A673 (cell line): Measurements from ENCODE around the gene ADRA2A. TPM values are rescaled to one million over a fixed set of nuclear protein-coding genes. Genes with fewer than 3 reads are reported as not detected.

Source experiments
- BruUV-seq: library from RNA; stranded (reverse); fragments of 400-500 nt; replicated peaks from 2 replicates; lab custom pipeline; 2021; lab: Mats Ljungman, UMichigan
- CTCF ChIA-PET: fragments of 300-600 bp; sonication (Branson Sonifier 250); formaldehyde crosslinking; loops from one replicate; lab custom pipeline; 2022; ENCODE audit warnings: antibody characterized with exemption; lab: Charles Lee
- POLR2A ChIA-PET: fragments of 300-600 bp; sonication (Branson Sonifier 250); formaldehyde crosslinking; loops from one replicate; lab custom pipeline; 2022; ENCODE audit warnings: antibody characterized with exemption; ENCODE audit not compliant: low non-redundant PET; lab: Charles Lee
- DNase-seq: peaks from one replicate; pipeline ENCODE4 v3.0.0-alpha.2; 2015; ENCODE audit warnings: low spot score
- H3K27ac ChIP-seq: fragments of 200-600 bp; sonication (generic); 2 replicates; pipeline ENCODE4 v1.5.1; 2016; ENCODE audit warnings: mixed run types, low read depth, mild to moderate bottlenecking, mixed read lengths, antibody characterized with exemption, low read length; ENCODE audit not compliant: poor library complexity, severe bottlenecking
- H3K27me3 ChIP-seq: fragments of 200-600 bp; sonication (generic); replicated peaks from 2 replicates; pipeline ENCODE4 v1.6.1; 2017; ENCODE audit warnings: mixed run types, low read depth, mild to moderate bottlenecking, mixed read lengths, antibody characterized with exemption, low read length; ENCODE audit not compliant: insufficient read depth, poor library complexity
- H3K36me3 ChIP-seq: fragments of 200-600 bp; sonication (generic); 2 replicates; pipeline ENCODE4 v1.6.1; 2016; ENCODE audit warnings: mixed run types, mild to moderate bottlenecking, mixed read lengths, antibody characterized with exemption, low read length; ENCODE audit not compliant: insufficient read depth, poor library complexity, severe bottlenecking
- H3K4me1 ChIP-seq: fragments of 200-600 bp; sonication (generic); 2 replicates; pipeline ENCODE4 v1.6.1; 2017; ENCODE audit warnings: mixed run types, mild to moderate bottlenecking, mixed read lengths, antibody characterized with exemption, low read length; ENCODE audit not compliant: insufficient read depth, poor library complexity, severe bottlenecking
- H3K4me3 ChIP-seq: fragments of 200-600 bp; sonication (generic); 2 replicates; pipeline ENCODE4 v1.5.1; 2016; ENCODE audit warnings: low read depth, mixed run types, mild to moderate bottlenecking, mixed read lengths, low read length; ENCODE audit not compliant: poor library complexity, severe bottlenecking
- H3K9me3 ChIP-seq: fragments of 200-600 bp; sonication (generic); 2 replicates; pipeline ENCODE4 v1.6.1; 2016; ENCODE audit warnings: mixed run types, low read depth, mild to moderate bottlenecking, mixed read lengths, antibody characterized with exemption, low read length; ENCODE audit not compliant: poor library complexity, severe bottlenecking
- EZH2 ChIP-seq: fragments of 200-600 bp; sonication (generic); IDR thresholded peaks from 2 replicates; pipeline ENCODE4 v1.6.1; 2017; ENCODE audit warnings: borderline replicate concordance, low read depth, mild to moderate bottlenecking, mixed read lengths, antibody characterized with exemption, low read length; ENCODE audit not compliant: poor library complexity, severe bottlenecking
- intact Hi-C: fragments of 100-400 bp; cut with micrococcal nuclease; formaldehyde crosslinking; loops from one replicate; pipeline ENCODE4 v1.10.0; 2022; ENCODE audit not compliant: unreplicated experiment
- total RNA-seq: library from RNA; stranded (reverse); gene quantifications from 2 replicates; pipeline ENCODE4 v1.2.3, GENCODE V29; 2021
- TF ChIP-seq, protein P1 (sequence below): fragments of 300-800, 200-600 bp; sonication (generic); conservative IDR thresholded peaks from 2 replicates; pipeline ENCODE4 v1.5.1; 2017; ENCODE audit warnings: low read depth, mild to moderate bottlenecking, antibody characterized with exemption, low read length, moderate library complexity, mixed read lengths

ADRA2A gene
- total RNA-seq, 1 experiment from 2014 or later: not detected

DNA sequence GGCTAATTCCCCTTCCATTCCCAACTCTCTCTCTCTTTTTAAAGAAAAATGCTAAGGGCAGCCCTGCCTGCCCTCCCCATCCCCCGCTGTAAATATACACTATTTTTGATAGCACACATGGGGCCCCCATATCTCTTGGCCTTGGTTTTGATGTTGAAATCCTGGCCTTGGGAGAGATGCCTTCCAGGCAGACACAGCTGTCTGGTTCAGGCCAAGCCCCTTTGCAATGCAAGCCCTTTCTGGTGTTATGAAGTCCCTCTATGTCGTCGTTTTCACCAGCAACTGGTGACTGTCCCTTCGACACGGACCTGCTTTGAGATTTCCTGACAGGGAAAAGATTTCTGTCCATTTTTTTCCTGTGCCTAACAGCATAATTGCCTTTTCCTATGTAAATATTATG is 3.0 kb downstream of the ADRA2A start:
- ChIA-PET CTCF (no interaction called here), POLR2A (no interaction called here)
- Histone ChIP-seq H3K4me3 (no peak overlapping the region), H3K27me3 (peaks cover 34% of the 10 kb centered on the region), H3K36me3 (no peaks in the 10 kb centered on the region), H3K4me1 (peaks cover 18% of the 10 kb centered on the region), H3K9me3 (no peaks in the 10 kb centered on the region), H3K27ac (no peak overlapping the region)
- no TSS peak for BruUV-seq
- no peak for DNase-seq
- intact Hi-C loops: loop anchor here (5.0 to 10.0 kb wide), 3 partner anchors 125 to 1035 kb away; no protein-coding TSS in a partner anchor
- TF ChIP-seq, protein P1, sequence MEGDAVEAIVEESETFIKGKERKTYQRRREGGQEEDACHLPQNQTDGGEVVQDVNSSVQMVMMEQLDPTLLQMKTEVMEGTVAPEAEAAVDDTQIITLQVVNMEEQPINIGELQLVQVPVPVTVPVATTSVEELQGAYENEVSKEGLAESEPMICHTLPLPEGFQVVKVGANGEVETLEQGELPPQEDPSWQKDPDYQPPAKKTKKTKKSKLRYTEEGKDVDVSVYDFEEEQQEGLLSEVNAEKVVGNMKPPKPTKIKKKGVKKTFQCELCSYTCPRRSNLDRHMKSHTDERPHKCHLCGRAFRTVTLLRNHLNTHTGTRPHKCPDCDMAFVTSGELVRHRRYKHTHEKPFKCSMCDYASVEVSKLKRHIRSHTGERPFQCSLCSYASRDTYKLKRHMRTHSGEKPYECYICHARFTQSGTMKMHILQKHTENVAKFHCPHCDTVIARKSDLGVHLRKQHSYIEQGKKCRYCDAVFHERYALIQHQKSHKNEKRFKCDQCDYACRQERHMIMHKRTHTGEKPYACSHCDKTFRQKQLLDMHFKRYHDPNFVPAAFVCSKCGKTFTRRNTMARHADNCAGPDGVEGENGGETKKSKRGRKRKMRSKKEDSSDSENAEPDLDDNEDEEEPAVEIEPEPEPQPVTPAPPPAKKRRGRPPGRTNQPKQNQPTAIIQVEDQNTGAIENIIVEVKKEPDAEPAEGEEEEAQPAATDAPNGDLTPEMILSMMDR: no peak
- TF ChIP-seq EZH2: no peak

- POLR2A ChIA-PET: no interaction called here
- Histone ChIP-seq H3K27me3 (peaks cover 30% of the 10 kb centered on the region), H3K9me3 (no peaks in the 10 kb centered on the region), H3K36me3 (no peaks in the 10 kb centered on the region), H3K27ac (no peak overlapping the region), H3K4me1 (peaks cover 18% of the 10 kb centered on the region), H3K4me3 (no peak overlapping the region)
- TF ChIP-seq EZH2: no peak
- TF ChIP-seq, protein P1: no peak
- intact Hi-C loops: no loop called here
- CTCF ChIA-PET: no interaction called here
- no peak for DNase-seq
- BruUV-seq: no TSS peak
Observed at GRCh38 chr10:111080224-111080623, 3.4 kb downstream of the ADRA2A start.

GRCh38 chr10:111081595-111081994 is 4.8 kb downstream of the ADRA2A start:
- Histone ChIP-seq H3K36me3 (no peaks in the 10 kb centered on the region), H3K27me3 (peaks cover 17% of the 10 kb centered on the region), H3K27ac (no peak overlapping the region), H3K4me3 (no peak overlapping the region), H3K9me3 (no peaks in the 10 kb centered on the region), H3K4me1 (peaks cover 11% of the 10 kb centered on the region)
- ChIA-PET POLR2A (no interaction called here), CTCF (no interaction called here)
- DNase-seq: no peak
- BruUV-seq: no TSS peak
- TF ChIP-seq EZH2: no peak
- TF ChIP-seq, protein P1: no peak
- intact Hi-C loops: no loop called here
